GM19455 (cell line): Measurements from ENCODE around the gene SAMD4B.

Experiments
- ATAC-seq: cut with Tn5 transposase; IDR thresholded peaks from one replicate; pipeline ENCODE4 v1.9.1; 2021; ENCODE audit not compliant: unreplicated experiment

Gene SAMD4B

DNA sequence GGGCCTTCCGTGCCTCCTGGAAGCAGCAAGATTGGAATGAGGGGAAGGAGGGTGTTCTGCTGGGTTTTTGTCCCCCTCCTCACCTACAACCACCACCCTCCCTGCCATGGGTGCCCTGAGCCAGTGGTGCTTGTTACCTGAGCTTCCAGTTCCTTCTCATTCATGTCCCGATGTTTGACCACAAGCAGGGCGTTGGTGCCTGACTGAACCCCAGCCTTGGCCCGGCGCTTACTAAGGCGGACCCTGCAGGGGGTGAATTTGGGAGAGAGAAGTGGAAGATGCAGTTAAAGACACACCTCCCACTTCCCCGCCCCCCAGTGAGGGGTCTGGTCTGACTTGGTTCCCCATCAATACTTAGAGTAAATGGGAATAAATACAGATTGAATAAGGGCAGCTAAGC, 44.3 kb downstream of the SAMD4B start:
- no peak for ATAC-seq

DNA sequence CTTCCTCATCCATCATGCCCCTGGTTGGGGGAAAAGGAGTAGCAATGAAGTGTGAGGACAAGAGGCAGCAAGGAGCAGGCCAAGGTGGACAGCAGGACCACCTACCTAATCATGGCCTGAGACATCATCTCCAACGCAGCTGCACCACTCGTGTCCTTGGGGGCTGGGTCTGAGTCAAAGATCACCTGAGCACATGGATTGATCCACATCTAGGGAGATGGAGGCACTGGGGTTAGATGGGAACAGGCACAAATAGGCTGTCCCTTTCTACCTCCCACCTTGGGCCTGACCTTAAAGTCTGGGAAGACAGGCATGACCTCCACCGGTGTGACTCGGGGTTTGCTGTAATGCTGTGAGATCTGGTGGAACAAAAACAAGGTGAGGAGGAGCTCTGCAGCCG, 46.4 kb downstream of the SAMD4B start:
- ATAC-seq, result no peak

DNA sequence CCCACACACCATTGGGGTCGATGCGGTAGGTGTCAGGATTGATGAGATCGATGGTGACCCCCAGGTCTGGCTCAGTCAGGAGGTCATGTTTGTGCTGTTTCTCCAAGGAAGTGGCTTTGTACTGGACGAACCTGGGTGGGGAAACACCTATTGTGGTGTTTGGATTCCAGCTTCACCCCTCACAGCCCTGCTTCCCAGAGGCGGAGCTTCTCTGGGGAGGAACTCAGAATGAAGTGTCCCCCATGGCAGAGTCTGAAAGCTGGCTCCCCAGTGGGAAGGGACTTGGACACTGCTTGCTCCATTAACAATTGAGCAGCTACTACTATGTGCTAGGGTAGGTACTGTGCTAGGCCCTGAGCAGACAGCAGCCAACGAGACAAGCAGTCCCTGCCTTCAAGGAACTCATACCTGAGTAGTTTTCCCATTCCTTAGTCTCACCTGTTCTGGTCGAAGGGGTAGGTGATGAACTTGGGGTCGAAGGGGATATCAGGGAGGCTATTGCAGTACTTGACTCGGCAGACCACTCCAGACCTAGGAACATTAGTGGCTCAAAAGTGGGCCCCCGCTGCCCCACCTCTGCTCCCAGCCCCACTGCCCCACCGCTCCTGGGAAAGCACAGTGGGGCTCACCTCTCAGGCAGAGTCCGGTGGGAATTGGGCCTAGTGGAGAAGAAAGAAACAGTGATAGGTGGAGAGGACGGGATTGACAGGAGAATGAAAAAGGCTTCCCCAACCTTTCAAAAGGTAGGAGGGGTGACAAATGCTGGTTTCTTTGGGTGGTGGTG, 47.6 kb downstream of the SAMD4B start:
- no peak for ATAC-seq

DNA sequence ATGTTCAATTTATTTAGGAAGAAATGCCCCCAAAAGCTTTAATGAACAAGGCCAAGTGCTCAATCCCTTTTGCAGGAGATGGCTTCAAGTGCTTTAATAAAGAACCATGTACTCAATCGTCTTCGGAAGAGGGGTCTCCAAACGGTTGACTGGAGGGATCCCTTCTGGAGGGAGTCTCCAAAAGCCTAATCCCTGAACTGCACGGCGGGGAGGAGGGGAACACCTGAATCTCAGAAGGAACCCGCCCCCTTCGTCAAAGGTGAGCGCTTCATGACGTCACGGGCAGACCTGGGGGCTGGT, 48.2 kb downstream of the SAMD4B start:
- no peak for ATAC-seq

DNA sequence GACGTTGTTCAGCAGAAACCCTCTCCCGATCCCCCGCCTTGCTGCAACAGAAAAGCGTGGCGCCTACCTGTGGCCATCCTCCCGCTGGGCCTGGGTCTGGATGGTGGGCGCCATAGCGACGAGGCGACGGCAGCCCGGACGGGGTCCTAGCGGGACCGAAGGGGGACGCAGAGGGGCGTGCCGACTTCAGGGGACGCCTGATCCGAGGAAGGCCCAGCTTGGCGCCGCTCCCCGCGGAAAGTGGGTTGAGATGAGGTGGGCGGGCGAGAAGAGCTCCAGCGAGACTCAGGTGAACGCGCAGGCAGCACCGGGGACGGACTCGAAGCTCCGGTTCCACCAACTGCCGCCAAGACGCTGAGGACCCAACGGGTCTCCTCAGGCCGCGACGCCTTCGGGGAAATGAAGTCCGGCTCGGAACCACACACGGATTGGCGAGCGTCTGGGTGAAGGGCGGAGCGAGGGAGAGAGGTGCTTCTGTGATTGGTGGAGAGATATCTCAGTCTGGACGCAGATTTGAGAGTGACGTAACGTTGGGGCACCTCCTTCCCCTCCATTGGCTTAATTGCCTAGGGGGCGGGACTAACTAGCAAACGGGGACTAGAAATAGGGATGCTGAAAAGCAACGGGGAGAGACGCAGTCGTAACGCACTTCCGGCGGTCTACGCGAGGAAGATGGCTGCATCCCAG, 48.7 kb downstream of the SAMD4B start, which contains the start of the genes MED29 and PAF1:
TSS of gene MED29 (plus strand) at position 628 of the 687 bp plus-strand sequence. CDS start at position 673, 45 bp downstream.
TSS of gene PAF1 (minus strand) at position 356 of the 687 bp plus-strand sequence. CDS start at position 114, 242 bp downstream.
- ATAC-seq, result peak; percentile 90

DNA sequence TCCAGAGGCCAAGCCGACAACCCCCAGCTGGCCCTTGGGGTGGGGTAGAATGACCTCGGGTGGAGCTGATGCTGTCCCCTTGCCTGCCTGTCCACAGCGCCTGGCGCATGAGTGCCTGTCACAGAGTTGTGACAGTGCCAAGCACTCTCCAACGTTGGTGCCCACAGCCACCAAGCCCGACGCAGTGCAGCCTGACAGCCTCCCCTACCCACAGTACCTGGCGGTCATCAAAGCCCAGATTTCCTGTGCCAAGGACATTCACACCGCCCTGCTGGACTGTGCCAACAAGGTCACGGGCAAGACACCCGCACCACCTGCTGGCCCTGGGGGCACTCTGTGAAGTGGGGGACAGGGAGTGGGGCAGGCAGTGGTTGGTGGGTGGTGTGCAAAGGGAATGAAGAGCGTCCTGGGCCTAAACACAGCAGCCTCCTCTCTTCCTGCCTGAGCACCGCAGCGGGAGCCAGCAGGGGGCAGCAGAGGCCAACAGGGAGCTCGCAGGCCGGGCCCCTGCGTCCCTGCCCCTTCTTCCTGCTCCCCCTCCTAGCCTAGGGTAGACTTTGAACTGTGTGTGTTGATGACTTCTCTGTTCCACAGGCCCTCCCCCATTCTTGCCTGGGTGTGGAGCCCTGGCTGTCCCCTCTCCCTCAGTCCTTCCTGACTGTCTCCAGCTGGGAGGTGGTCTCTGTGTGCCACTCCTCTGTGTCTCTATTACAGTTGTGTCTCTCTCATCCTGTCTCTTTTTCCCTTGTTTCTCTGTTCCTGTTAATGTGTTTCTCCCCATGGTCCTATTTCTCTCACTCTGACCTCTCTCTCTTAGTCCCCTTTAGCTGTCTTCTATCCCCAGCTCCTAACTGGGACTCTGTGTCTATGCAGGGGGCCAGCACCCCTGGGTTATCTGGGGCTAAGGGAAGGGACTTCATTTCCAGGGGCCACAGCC, 55.4 kb downstream of the SAMD4B start:
- ATAC-seq, result no peak

DNA sequence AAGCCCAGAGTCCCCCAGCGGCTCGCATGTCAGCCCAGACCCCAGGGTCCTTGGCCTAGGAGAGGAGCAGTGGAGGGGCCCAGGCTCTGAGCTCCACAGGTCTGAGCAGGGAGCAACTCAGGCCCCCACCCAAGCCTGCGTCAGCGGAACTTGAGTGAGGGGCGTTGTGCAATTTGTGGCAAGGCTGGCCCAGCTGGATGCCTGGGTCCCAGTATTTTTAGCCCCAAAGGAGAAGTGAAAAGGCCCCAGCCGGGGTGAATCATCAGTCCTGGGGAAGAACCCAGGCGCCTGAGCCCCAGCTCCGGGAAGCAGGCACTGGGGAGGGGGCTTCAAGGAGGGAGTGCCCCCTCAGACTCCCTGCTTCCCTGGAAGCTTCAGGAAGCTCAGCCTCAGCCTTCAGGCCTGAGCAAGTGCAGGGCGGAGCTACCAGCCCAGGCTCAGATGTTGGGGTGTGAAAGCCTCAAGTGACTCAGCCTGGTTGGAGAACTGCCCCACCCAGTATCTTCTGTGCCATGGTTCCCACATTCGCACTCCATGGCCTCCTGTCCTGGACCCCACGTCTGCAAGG, 56.2 kb downstream of the SAMD4B start:
- ATAC-seq, result no peak

DNA sequence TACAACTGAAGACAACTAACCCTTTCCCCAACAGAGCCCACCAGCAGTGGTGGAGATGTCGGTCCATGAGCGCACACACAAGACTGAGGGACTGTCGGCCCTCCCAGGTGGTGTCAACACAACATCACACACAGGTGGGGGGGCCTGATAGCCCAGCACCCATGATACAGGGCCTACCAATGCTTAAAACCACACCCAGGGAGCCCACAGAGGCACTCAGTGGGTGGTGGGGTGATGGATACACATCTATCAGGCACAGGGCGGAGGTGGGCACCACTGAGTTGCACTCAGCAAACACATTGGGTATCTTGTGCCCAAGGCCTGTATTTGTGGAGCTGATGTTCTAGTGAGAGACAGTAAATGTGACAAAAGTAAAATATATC, 57.4 kb downstream of the SAMD4B start:
- no peak for ATAC-seq

DNA sequence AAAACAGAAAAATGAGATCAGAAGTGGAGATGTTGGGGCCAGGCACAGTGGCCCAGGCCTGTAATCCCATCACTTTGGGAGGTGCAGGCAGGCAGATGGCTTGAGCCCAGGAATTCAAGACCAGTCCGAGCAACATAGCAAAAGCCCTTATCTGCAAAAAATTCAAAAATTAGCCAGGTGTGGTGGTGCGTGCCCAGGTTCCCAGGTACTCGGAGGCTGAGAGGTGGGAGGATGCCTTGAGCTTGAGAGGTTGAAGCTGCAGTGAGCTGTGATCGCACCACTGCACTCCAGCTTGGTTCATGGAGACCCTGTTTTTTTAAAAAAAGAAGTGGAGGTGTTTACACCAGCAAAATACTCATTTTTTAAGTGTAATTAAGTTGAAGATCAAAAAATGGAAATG, 57.8 kb downstream of the SAMD4B start:
- ATAC-seq, result no peak

DNA sequence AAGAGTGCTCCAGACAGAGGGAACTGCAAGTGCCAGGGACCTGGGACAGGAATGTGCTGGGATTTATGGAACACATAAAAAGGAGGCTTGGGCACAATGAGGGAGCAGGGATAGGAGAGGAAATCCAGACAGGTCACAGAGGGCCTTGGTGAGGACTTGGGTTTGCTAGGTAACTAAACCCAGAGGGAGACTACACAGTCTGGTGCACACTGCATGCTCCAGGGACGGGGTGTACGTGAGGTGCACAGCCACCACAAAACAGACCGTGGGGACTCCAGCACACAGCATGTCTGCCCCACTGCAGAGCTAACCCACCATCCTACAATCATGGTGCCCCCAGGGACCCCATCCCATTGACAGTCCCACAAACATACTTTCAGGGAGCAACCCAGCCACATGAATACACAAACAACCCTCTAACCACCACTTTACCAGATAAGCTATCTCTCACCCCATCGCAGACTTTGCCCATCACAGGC, 58.9 kb downstream of the SAMD4B start:
- ATAC-seq, result no peak

DNA sequence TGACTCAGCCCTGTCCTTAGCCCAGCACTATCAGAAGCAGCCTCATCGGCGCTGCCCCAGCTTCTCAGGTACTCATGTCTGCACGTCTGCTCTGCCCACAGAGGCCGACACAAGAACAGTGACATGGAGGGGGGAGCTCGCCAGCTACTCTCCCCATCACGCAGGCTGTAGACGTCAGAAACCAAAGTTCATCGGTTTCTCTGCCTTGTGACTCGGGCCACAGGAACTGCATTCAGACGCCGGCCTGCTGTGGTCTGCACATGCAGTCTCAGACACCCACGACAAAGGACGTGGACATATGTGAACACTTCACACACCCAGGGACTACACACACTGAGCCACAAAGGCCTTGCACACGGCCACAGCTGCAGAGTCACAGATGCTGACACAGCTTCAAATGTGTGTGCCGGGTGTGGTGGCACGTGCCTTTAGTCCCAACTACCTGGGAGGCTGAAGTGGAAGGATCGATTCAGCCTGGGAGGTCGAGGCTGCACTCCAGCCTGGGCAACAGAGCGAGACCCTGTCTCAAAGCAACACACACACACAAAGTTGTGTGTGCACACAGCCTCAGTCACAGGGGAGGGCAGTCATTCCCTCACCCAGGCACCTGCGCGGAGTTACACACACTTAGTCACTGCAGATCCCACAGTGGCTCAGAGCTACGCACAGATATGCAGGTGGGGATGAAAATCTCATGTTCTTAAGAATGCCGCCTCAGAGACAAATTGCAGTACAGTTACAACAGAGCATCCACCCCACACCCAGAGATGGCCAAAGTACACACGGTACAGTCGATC, 59.5 kb downstream of the SAMD4B start:
- ATAC-seq, result no peak

DNA sequence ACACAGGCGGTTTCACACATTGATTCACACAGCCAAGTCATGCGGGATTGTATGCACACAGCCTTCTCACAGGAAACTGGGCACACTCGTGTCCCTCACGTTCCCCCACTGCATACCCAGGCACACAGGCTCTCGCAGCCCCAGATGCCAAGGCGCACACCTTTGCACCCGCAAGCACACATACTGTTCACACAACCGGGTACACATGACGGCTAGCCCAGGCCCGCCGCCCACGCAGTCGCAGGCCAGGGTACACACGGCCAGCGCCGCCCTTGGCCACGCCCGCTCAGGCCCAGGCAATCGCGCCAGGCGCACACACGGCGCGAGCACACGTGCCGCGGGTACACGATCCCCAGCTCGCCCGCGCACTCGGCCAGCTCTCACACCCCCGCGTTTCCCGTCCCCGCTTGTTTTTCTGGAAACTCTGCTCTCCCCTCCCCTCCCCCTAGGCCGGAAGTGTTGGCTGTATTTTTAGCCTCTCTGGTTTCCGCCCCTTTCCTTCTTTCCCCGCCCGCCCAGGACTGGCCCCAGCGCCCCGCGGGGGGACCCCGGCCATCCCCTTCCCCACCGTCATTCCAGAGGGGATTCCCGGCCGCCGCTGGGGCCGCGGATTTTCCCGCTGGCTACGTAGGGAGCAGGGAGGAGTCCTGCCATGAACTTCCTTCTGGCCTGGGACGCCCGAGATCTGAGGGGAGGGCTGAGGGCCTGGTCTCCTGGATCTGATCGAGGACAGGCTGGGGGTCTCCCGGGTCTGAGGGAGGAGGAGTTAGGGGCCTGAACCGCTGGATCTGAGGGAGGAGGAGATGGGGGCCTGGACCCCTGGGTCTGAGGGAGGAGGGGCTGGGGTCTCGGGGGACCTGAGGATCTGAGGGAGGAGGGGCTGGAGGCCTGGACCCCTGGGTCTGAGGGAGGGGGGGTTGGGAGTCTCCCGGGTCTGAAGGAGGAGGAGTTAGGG, 60.4 kb downstream of the SAMD4B start:
- no peak for ATAC-seq

DNA sequence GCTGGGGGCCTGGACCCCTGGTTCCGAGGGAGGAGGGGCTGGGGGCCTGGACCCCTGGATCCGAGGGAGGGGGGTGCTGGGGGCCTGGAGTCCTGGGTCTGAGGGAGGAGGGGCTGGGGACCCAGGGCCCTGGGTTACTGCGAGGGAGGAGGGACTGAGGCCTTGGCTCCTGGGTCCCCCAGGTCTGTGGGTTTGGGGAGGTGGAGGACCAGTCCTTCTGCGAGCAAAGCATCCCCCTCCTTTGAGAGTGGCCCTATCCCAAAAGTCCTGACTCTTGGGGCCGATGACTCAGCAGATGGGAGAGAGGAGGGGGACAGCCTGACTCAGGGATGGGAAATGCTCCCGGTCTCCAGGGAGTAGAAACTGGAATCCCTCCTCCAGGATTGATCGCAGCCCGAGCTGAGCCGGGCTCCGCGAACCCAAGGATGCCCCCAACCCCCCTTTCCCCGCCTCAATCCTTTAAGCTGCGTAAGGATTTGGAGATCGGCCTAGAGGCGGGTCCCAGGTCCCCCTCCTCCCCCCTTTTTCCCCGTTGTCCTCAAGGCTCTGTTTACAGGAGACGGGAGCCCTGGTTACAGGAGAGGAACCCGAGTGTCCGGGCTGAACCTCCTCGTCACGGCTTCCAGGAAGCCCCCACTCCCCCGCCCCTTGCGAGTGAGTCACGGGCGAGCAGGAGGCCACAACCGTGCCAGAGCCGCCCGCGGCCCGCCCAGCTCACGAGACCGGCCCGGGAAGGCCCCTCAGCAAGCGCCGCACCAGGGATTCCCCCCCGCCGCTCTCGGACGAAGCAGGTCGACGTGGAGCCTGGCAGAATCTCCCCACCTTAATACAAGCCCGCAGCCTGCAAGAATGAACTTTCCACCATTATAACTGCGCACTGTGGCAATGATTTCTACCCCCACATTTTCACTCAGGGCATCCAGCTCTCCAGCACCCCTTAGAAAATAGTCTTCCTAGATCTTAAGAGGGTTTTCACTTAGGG, 61.4 kb downstream of the SAMD4B start:
- no peak for ATAC-seq

DNA sequence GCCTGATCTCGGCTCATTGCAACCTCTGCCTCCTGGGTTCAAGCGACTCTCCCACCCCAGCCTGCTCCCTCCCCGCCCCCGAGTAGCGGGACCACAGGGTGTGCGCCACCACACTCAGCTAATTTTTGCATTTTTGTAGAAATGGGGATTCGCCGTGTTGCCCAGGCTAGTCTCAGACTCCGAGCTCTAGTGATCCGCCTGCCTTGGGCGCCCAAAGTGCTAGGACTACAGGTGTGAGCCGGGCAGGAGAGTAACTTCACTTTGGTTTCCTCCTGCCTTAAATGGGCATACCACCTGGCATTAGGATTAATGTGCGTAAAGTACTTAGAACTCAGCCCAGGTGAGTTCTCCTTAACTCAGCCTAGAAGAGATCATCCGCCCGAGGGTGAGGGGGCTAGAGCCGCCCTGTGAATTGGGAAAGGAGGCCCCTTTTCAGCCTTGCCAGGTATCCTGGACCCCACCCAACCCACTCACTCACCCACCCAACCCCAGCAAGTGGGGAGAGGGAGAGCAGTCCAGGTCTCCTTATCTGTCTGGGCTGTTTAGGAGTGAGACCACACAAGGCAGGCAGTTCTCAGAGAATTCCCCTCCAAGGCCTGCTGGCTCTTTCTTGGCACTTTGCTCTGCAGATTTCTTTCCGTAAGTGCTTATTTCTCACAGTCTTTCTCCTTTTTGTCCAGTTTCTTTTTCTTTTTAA, 63.2 kb downstream of the SAMD4B start:
- ATAC-seq, result no peak

DNA sequence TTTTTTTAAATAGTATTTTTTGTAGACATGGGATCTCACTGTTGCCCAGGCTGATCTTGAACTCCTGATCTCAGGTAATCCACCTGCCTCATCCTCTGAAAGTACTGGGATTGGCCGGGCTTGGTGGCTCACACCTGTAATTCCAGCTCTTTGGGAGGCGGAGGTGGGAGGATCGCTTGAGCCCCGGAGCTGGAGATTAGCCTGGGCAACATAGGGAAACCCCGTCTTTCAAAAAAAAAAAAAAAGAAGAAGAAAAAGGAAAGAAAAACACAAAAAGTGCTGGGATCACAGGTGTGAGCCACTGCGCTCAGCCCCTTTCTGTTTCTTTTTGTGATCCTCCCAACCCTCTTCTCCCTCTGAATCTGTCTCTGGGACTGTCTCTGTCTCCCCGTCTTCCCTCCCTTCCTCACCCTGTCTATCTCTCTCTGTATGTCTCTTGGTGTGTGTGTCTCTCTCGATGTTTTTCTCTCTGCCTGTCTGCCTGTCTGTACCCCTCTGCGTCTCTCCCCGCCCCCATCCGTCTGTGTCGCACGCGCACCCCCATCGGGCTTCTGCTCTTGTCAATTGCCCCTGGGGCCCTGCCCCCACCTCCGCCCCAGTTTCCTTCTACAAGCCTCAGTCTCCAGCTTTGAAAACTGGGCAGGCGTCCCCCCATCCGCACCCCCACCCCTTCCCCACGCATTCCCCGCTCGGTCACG, 63.9 kb downstream of the SAMD4B start:
- ATAC-seq, result no peak

DNA sequence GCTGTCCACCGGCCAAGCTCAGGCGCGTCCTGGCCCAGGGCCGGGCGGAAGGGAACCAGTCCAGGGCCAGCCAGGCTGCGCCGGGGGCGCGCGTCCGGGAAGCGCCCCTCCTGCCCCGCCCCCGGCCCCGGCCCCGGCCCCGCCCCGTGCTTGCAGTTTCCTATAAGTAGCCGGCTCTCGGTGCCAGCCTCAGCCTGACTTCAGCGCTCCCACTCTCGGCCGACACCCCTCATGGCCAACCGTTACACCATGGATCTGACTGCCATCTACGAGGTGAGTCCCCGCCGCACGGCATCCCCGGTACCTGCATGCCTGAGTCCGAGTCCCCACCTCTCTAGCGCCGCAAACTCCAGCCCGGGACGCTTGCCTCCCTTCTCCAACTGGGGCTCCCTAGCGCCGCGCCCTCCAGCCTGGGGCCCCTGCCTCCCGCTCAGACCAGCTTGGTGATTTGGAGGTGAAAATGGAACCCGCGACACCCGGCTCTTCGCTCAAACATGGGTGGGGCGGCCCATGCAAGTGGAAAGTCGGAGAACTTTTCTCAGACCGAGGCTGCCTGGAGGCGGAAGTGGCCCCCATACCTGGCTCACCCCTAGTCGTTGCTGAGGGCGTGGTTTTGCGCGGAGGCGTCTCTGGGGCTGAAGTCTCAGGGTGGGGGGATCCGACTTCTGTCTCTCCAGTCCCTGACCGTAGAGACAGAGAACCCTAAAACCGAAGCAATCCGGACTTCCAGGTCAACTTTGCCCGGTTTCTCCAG, 64.6 kb downstream of the SAMD4B start, which contains the start of gene ZFP36:
TSS of gene ZFP36 (plus strand) at position 192 of the 754 bp plus-strand sequence. CDS start at position 250, 58 bp downstream.
- ATAC-seq, result no peak
